HG03460 (cell line): ENCODE results near the gene UPF2.
"Not testable (repeated sequence)": the region's sequence is repeated elsewhere in the genome, so short reads cannot be mapped to it uniquely, and the experiment has no call there.

Source experiments
- ATAC-seq: cut with Tn5 transposase; IDR thresholded peaks from one replicate; pipeline ENCODE4 v1.9.1; 2021; ENCODE audit not compliant: unreplicated experiment

Gene UPF2

DNA sequence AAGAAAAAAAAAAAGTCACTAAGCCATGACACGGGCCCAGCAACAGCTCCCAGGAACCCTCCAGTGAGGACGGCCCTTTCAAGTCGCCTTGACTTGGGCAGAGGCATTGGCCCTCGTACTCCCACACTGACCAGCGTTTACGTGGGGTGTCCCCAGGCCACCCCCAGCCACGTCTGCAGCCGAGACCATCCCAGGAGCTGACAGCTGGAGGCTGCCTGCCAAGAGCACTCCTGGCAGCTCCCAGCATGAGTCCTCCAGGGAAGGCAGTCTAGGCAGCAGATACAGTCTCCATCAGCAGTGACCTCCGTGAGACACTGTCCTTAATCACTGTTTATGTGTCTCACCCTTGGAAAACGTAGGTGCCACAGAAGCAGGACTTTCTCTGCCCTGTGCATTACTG, 133.0 kb downstream of the UPF2 start:
- ATAC-seq = no peak

DNA sequence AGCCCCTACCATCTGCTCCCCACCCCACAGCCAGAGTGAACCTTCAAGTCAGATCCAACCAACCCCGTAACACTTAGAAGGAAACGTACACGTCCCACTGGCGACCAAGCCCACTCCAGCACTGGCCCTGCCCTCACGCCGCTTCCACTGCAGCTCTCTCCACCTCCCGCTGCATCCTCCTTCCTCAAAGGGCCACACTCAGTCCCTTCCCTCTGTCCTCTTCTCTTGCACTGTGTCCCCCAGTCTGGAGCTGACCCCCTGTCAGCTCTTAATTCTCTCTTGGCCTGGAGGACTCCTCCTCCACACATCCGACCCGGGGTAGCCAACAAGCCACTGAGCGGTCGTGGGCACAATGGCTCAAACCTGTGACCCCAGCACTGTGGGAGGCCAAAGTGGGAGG, 133.6 kb downstream of the UPF2 start:
- ATAC-seq = no peak

DNA sequence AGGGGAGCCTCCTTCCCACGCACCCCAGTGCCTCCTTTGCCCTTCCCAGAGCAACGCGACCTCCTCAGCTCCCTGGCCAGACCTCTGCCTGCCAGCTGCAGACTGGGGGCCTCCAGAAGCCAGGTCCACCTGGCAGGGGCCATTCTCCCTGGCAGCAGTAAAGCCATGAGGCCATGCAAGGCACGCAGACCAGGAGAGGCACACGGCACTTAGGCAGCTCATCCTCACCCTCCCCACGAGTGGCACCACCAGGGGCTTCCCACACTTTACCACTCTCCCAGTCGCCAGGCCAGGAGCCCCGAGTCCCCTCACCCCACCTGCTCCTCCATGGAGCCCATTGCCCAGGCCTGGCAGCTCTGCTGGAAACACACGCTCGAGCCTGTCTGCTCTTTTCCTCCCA, 134.1 kb downstream of the UPF2 start:
- no peak for ATAC-seq

DNA sequence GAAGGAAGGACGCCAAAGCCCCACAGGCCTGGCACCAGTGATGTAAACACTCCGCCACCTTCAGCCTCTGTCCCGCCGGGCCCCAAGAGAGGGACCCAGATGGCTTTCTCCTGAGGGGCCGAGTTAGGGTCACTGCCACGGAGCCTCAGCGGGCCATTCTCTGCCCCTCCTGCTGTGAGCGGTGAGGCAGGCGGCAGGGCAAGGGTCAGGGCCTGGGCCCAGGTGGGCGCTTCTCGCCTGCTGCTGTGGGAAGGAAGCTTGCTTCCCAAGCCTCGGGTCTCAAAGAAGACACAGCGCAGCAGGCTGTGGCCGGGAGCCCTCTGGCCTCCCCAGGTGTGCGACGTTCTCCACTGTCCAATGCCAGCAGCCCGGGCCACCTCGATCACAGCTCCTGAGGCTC, 134.7 kb downstream of the UPF2 start:
- no peak for ATAC-seq

DNA sequence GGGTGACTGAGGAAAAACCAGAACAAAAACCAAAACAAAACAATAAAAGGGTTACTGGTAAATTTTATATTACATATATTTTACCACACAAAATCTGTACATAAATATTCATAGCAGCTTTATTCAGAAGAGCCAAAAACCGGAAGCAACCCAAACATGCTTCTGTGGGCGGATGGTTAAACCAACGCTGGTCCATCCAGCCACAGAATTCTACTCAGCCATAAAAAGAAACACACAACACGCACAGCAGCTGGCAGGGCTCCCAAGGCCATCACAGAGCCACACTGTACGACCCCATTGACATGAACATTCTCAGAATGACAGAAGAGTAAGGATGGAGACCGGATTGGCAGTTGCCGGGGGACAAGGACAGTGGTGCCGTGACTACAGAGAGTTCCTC, 135.9 kb downstream of the UPF2 start:
- ATAC-seq = no peak

DNA sequence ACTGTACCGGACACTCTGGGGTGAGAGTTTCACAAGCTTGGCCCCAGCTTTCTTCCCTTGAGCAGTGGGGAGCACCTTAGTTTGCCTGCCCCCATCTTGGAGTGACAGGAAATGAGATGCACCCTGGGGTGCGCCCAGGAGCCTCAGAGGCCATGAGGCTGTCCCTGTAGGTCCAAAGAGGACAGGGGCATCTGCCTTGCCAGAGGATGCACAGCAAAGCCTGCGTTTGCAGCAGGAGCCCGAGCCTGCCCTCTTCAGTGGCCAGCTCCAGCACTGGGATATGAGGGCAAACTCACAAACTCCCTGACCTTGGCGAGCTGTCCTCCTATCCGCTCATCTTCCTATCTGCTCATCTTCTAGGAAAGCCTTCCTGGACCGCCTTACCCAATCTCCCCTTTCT, 140.0 kb downstream of the UPF2 start:
- ATAC-seq = no peak

DNA sequence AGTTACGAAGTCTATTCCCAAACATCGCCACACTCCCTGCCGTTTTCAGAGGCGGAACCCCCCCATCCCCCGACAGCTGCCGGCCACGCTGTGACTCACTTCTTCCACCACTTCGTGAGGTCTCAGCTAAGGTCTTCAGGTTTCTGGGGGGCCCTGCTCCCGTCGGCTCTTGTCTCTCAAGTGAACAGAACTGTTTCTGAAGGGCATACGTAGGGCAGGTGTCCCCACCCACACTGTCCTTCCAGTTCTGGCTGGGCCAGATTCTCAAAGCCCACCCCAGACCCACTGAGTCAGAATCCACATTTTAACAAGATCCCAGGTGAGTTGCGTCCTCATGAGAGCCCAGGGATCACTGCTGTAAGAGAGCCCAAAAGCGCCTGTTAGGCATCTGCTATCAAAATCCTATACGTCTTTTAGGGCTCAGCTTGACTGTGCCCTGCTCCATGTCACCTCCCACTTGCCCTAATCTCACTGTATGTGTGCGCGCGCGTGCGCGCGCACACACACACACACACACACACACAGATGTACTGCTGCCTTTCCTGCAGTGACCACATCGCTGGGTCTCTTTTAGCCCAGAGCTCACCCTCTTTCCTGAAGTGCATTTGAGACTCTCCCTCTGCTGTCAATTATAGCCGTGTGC, 140.7 kb downstream of the UPF2 start:
- ATAC-seq = no peak

DNA sequence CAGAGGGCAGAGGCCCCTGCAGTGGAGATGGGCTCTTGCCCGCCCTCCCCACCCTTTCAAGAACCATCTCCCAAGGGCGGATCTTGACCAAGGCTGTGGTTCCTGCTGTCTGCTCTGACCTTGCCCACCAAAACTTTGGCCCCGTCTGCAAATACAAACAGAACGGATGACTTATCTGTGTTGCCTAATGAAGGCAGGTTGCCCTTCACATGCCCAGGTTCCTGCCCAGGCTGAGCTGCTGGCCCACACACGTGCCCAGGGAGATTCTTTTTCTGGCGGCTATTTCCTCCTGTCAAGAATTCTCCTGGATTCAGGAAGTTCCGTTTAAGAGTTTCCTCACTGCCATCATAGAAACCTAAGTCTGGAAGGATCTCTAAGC, 141.2 kb downstream of the UPF2 start:
- ATAC-seq = no peak

DNA sequence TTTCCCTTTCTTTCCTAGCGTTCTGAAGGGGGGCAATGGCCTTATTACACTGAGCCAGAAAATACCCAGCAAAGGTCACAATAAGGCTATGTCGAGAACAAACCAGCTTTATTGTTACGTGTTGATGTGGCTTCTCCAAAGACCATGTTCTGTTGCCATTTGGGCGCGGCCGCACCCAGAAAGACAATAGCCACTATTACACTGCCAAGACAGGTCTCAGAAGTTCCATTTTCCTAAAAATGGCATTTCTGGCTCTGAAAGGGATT, 141.6 kb downstream of the UPF2 start:
- no peak for ATAC-seq

DNA sequence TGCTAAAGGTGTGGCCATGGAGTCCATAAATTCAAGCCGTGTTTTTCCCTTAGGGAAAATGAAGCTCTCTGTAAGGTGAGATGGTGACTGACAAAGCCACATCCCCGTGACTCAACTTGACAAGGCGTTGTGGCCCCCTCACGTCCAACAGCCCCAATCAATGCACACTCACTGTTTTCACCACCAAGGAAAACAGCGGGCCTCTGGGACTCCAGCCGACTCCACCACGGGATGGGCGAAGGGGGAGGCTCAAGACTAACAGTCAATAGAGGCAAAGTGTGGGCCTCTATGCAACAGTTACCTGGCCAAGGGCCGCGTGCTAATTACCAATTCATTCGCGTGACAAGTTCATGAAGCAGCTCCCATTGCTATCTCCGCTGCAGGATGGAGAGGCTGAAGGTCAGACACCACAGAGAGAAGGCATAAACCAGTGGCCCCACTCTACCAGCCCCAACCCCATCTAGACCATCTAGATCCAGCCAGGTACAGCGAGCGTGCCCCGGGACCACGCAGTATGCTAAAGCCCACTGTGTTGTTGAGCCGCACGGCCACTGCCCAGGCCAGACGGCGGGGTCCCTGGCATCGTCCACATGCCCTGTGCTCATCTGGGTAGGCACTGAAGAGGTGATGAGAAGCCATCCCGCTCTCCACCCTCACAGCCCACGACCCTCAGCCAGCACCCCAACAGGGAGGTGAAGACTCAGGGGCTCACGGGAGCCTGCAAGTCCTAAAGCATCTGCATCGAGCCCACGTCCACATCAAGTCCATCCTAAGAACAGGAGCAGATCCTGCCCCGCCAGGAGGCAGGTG, 143.3 kb downstream of the UPF2 start:
- ATAC-seq = no peak

DNA sequence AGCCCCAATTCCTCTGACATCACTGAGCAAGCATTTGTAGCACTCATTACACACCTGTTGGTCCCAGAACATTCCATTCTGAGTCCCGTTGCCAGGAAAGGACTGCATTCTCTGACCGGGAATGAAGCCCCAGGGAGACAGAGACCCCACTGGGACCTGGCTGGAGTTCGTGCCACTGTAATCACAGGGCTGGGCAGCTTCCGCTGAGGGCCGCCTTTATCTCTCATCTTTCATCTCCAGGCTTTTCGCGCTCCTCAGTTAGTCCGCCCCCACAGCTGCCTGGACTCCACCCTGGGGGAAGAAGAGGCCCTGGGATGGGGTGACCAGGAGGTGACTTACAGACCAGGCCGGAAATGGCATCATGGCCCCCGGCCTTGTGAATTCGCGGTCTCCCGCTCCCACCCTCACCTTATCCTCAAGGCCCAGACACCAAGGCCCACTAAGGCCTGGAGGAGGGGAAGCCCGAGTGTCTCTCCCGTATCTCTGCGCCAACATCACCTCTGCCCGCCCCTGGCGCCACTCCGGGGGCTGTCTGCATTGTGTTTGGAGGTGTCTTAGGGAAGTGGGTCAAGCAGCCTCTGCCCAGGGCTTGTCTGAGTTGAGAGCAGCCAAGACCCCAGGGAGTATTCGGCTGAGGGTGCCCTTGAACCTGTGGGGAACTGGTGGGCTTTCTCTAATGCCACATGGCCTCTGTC, 144.1 kb downstream of the UPF2 start:
- ATAC-seq = no peak

DNA sequence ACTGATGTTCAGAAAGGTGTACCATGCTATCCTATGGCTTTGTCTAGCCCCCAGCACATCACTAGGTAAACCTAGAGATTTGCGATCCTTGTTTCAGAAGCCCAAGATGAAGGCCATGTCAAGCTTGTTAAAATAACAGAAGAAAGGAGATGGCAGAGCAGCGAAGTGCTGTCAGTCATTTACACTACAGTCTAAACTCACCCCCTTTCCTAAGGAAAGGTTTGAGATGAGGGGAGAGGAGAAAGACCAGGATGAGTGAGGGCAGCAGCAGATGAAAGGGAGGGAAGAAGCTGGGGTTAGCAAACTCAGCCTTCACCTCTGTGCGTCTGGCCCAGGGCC, 144.6 kb downstream of the UPF2 start:
- ATAC-seq = no peak

DNA sequence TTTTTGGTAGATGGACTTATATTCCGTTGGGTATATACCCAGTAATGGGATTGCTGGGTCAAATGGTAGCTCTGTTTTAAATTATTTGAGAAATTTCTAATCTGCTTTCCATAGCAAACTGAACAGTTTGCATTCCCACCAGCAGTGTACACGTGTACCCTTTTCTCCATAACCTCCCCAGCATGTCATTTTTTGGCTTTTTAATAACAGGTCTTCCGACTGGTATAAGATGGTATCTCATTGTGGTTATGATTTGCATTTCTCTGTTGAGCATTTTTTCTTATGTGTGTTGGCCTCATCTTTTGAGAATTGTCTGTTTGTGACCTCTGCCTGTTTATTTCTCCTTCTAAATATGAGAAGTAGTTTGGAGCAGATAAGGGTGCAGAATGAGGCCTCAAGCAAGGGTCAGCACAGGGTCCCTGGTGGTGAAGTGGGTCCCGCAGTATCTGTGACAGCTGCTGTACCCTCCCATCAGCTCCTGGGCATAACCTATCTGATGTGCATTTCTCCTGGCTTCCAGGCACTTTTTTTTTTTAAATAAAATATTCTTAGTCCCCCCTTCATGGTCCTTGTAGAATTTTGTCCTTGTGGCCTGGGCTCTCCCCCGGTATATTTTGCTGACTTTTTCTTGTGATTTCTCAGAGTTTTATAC, 145.9 kb downstream of the UPF2 start:
- no peak for ATAC-seq

DNA sequence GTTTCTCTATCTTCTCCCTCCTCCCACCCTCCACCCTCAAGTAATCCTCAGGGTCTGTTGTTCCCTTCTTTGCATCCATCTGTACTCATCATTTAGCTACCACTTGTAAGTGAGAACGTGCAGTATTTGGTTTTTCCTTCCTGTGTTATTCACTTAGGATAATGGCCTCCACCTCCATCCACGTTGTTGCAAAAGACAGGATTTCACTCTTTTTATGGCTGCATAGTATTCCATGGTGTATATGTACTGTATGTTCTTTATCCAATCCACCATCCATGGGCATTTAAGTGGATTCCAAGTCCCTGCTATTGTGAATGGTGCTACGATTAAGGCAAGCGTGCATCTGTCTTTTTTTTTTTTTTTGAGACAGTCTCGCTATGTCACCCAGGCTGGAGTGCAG, 147.0 kb downstream of the UPF2 start:
- ATAC-seq = no peak

DNA sequence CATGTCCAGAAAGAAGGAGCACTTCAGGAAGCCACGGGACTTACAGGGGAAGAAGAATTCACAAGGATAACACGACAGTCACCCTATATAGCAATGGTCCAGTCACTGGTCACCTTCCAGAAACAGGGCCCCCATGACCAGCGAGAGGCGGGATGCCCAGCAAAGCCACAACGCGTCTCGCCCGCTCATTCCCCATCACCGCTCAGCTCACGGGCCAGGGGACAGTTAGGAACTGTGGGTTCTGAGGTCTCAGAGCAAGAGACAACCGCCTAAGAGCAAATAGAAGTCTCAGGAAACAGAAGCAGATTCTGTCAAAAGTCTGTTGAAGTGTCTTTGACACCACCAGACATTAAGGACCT, 147.5 kb downstream of the UPF2 start:
- ATAC-seq = no peak

DNA sequence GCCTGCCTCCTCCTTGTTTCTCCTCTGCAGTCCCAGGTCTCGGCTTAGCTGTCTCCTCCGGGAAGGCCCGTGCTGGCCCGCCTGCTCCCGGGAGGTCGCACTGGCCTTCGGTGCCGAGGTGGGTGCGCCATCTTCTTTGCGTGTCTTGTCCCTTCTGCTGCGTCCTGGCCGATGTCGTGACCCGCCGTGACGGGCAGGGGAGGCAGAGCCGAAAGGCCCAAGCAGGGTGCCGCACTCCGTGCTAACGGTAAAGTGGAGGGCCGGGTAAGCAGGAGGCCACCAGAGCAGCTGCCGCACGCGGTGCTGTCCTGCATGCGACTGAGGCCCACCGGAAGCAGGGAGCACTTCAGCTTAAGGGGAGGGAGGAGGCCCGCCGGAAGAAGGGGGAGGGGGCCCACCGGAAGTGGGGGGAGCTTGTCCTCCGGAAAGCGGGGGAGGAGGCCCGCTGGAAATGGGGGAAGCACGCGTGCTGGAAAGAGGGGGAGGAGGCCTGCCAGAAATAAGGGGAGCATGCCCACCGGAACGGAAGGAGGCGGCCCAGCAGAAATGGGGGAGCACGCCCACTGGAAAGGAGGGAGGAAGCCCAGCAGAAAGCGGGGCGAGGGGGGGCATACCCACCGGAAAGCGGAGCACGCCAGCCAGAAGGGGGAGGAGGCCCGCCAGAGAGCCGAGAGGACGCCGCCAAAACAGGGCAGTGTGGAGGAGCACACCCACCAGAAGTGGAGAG, 148.1 kb downstream of the UPF2 start:
- ATAC-seq = no peak

DNA sequence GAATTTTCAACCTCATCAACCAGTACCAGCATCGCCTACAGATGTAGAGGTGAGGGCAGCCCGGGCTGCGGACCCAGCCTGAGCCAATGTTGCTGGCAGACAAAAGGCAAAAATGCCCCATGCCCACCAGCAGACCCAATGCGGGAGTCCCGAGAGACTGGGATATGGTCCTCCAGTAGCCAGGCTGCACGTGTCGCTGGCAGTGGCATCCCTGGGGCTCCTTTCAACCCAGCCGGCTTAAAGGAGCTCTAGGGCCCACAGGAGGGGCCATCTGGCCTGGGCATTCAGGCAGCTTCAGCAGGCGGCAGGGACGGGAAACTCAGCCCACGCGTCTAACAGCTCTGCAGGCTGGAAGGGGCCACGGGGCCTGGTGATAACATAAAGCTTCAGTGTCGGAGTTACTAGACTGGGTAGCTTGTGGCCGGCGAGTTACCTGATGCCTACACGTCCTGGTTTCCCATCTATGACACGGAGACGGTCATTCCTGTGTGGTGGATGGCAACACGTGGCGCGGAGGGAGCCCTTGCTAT, 148.8 kb downstream of the UPF2 start:
- ATAC-seq = no peak

DNA sequence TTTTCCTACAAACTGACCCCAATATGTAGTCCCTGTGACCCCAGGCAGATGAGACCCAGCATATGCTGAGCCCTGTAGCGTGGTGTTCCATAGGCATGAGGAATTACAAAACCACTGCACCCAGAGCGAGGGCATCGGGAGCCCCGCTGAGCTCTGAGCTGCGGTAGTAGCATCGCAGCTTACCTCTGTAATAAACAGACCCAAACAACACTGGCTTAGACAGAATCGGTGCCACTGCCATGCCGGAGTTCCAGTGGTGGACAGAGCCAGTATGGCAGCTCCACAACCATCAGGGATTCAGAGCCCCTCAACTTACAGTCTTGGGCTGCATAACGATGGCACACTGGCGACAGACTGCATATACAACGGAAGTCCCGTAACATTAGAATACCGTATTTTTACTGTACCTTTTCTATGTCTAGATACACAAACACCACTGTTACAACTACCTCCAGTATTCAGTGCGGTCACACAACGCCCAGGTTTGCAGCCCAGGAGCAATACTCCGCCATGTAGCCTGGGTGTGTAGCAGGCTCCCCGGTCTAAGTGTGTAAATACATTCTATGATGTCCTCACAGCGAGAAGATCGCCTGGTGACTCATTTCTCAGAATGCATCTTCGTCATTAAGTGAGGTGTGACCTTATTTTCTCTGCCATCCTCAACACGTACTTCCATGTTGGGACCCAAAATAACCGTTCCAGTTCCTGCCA, 150.7 kb downstream of the UPF2 start:
- no peak for ATAC-seq

DNA sequence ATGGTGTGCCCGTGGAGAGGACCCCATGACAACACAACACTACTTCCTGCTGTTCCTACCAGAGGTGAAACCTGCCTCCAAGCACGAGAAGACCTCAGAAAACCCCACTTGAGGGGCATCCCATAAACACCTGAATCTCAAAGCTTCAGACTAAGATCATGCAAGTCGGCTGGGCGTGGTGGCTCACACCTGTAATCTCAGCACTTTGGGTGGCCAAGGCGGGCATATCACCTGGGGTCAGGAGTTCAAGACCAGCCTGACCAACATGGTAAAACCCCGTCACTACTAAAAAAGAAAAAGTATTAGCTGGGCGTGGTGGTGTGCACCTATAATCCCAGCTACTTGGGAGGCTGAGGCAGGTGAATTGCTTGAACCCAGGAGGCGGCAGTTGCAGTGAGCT, 153.3 kb downstream of the UPF2 start:
- ATAC-seq = not testable (repeated sequence)

DNA sequence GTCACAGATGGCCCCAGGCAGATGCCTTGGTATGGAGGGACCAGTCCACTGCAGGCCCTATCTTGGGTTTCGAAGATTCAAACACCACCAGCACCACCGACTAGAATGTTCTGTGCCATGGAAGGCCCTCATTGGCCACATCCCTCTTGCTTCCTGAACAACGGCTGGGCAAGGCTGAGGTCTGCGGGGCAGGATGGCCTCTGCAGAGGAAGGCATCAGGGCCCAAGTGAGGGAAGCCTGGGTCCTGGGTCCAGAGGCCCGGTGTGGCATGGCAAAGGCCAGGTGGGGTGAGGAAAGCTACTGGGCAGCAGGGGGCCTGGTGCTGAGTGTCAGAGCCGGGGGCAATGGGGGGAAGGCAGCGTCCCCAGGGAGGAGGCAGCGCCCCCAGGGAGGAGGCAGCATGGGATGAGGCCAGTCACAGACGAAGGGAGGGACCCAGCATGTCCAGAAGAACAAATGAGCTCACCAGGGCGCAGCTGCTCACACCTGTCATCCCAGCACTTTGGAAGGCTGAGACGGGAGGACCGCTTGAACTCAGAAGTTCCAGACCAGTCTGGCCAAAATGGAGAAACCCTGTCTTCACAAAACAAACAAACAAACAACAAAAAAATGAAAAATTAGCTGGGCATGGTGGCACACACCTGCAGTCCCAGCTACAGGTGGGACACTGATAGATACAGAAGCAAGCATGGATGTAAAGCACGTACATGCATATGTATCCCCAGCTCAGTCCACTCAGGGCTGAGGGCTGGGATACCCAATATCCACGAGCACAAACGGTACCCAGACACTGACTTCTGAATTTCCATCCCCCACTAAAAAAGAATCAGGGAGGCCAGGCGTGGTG, 155.0 kb downstream of the UPF2 start:
- ATAC-seq = no peak
